Endometrium (tissue), 2 donors: Measurements from ENCODE around the gene LAMA5.

Source experiments
- FAIRE-seq: peaks from 2 replicates; lab custom pipeline; 2012; peaks lifted over from hg19 to GRCh38; lab: Jason Lieb, UNC
- donor health status: control.
- donor health status: control.

LAMA5 gene

DNA sequence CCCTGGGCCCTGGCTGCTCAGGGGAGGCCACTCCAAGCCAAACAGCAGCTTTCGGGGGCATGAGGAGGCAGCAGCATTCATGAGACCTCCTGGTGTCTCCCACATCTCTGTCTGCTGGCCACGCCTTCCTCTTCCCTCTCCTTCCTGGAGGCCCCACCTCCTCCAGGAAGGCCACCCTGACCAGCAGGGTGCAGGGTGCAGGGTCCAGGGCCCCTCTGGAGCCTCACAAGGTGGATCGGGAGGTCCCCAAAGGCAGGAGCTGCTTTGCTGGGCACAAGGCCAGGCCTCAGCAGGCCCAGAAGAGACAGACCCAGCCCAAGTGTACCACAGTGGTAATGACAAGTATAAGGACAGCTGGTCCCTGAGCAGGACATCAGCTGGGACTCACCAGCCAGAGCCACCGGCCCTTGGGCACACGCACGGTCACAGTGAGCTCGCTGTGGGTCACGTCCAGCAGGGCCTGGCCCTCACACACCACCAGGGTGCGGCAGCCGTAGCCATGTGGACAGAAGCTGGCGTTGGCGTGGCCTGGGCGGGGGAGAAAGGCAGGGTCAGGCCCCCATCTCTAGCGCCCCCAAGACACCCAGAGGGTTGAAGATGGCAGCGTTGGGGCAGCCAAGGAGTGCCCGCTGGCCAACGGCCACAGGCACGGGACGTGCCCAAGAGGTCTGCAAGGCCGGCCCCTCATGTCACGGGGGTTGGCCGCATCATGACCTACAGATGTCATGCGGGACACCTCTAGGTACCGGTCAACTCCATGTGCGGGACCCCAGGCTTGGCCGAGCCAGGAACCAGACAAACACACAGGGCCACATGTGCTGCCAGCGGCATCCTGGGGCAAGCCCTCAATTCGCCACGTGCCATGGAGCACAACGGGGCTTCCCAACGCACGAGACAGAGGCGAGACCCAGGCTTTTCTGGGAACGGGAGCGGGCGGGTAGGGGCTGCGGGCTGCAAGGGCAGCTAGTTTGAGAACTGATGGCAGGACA lies 37.4 kb downstream of the LAMA5 start:
- no peak for FAIRE-seq

DNA sequence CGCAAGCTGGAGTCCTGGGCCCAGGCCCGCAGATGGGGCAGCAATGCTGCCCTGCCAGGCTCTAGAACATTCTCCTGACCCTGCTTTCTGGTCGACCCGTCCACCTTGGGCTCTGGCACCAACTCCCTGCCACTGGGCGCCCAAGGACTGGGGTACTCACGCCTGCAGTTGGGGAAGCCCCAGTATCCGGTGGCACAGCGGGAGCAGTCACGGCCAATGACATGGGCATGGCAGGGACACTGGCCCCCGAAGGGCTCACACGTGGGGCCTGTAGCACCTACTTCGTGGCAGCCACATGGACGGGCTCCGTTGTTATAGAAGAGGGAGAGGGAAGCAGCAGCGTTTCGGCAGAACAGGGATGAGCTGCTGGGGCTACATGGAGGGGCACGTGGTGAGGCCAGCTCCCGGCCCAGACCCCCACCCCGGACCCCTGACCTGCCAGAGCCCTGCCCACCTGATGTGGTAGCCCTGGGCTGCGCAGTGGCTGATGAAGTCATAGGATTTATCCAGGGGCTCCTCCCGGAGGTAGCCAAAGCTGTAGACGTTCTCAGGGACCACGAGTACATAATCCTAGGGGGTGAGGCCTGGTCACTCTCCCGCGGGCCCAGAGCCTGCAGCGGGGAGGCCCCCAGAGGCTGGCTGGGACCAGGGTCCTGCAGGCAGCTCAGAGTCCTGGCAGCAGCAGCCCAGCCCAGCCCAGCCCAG lies 38.3 kb downstream of the LAMA5 start:
- no peak for FAIRE-seq

DNA sequence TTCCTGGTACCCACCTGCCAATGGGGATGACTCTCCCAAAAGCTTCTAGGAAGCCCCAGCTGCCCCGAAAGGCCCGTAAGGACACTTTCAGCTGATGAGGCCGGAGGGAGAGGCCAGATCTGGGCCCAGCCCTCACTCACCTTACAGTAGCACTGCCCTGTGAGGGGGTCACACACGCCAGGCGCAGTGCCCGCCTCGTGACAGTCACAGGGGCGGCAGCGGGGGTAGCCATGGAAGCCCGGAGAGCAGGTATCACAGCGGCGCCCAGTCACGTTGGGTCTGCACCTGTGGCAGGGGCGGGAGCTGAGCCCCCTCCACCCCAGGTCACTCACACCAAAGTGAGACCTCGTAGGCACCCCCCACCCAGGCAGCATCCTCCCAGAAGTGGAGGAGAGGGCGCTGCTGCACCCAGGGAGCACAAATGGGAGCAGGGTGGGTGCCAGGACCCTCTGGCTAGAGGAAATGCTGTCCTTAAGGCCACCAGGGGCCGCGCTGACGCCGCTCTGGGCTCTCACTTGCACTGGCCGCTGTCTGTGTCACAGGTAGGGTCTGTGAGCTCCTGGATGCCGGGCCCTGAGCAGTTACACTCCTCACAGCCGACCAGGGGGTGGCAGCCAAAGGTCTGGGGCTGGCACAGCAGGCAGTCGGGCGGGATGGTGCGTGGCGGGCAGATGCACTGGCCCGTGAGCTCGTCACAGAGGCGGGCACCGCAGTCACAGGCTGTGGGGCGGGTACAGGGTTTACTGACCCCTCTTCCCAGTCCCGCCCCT lies 39.2 kb downstream of the LAMA5 start:
- no peak for FAIRE-seq

DNA sequence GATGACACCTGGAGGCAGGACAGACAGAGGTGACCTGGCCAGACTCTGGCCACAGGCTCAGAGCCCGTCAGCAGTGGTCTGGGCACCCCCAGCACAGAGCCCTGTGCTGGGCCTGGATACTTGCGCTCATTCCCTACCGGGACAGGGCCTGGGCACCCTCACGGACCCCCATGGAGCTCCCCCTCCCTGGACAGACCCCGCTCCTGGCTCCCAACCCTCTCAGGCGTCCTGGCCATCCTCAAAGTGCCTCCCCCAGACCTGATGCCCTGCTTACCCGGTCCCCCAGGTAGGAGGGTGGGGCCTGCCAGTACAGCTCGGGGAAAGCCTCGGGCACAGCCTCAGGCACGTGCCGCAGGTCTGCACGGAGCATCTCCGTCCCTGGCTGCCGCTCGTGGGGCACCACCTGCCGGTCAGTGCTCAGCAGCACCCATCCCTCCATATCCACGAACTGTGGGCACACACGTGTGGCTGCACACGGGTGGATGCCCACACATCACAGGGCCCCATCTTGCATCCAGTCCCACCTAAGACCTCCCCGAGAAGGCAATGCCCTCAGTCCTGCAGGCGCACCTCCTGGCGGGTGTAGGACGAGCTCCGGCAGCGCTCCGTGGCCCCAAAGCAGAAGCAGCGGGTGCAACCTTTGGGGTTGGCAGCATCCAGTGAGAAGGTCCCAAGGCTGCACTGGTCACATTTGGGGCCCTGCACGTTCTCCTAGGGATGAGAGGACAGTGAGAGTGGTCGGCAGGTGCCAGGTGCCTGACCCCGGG lies 40.0 kb downstream of the LAMA5 start:
- no peak for FAIRE-seq

DNA sequence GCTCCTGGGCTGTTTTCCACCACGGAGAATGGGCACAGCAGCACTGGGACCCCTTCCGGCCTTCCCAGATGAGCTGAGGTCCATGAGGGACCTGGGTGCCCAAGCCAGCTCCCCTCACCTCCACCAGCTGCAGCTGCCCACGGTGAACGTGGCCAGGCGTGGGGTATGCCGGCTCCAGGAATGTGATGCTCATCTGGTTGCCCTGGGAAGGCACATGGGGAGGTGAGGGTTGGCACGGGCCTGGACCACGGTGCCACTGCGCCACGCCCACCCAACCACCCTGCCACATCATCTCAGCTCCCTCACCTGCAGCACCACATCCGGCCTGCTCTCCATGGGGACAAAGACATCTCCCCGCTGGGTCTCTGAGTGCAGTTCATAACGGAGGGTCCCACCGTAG lies 40.6 kb downstream of the LAMA5 start:
- FAIRE-seq, result no peak

DNA sequence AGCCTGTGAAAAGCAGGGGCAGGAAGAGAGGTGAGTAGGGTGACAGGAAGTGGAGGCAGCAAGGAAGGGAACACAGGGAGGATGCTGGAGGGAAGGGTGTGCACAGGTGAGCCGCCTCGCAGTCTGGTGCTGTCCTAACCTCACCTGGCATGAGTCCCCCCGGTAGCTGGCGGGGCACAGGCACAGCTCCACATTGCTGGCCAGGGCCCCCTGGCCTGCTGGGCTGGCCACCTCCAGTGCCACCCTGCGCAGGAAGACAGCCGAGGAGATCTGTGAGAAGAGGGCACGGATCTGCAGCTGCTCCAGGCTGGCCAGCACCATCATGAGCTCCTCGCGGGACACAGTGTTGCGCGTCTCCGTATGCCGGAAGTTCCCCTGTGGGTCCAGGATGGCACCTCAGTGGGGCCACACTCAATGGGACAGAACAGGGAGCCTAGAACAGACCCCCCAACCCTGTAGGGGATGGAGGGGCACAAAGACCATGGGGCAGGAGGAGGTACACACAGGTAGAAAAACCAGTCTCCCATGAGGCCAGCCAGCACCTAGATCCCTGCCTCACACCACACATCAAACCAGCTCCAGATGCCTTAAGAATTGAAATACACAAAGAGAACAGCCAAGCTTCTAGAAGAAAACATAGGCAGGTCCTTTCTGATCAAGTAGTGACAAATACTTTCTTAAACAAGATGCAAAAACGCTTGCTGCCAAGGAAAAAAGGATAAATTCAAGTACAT lies 41.8 kb downstream of the LAMA5 start:
- FAIRE-seq, result no peak

DNA sequence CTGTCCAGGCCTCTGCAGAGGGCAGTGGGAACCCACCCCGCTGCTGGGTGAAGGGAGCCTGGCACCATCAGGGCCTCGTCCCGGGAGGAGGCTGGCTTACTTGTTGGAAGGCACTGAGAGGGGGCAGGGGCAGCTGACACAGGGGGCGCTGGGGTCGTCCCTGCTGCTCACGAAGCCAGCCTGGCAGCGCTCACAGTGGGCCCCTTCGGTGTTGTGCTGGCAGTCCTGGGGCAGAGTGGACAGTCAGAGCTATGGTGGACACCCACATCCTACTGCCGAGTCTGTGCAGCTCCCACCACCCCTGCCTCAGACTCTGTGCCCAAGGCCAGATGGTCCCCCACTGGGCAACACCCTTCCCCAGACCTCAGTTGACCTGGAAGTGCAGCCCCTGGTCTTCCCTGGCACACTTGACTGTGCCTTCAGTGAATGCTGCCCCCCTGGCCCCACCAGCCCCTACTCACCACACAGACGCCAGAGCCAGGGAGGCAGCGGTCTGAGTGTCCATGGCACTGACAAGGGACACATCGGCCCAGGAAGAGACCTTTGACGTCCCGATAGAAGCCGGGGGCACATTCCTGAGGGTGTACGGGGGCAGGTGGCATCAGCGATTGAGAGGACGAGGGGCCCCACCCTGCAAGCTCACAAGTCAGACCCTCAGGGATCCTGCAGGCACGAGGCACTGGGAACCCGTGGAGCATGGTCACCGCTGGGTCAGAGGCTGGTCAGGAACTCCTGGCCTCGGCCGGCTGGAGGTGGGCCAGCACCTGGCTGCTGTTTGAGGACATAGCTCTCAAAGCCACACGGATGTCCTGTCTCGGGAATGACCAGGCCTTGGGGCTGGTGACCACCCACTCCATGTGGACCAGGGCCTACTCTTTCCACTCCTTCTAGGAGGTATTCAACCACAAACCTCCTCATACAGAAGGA lies 42.9 kb downstream of the LAMA5 start:
- FAIRE-seq, result no peak

DNA sequence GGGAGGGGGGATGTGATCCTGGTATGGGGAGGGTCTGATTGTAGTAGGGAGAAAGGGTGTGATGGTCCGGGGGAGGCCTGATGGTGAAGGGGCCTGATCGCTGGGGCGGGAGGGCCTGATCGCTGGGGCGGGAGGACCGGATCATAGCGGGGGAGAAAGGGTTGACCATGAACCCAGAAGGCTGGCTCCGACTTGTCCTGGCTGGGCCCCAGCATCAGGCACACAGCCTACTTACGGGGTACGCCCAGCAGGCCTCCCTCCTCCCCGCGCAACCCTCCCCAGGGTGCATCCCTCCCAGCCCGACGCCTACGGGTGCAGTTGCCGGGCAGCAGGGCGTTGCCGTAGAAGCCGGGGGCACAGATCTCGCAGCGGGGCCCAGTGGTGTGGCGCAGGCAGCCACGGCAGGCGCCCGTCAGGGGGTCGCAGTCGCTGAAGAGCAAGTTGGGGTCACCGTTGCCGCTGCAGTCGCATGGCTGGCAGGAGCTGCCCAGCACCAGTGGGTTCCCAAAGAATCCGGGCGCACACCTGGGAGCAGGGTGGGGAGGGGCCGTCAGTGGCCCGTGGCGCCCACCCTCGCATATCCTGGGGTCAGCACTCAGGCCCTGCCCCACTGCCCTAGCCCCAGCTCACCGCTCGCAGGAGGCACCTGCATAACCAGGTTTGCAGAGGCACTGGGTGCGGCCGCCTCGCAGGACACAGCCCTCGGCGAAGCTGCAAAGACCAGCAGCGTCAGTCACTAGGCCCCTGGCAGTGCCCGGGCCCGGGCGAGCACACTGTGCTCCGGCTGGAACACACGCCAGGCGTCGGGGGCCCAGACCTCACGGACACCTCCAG lies 43.7 kb downstream of the LAMA5 start:
- no peak for FAIRE-seq

DNA sequence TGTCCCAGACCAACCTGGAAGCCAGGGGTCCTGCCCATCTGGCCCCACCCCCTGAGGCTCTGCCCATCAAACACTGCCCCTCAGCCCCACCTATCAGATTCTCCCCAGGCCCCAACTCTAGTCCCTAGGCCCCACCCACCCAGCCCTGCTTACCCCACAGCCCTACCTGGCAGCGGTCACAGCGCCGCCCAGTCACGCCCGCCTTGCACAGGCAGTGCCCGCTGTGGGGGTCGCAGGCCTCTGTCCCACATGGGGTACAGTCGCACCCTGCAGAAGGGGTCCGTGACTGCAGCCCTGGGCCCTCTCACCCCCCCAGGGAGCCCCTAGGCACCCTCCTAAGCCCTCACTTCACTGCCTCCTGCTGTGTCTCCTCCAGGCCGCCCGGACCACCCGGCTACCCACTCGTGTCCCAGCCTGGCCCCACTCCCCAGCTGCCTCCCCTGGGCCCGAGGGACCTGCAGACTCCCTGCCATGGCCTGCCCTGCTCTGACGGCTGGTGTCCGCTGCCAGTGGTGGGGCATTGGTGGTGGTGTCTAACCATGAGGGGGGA lies 44.5 kb downstream of the LAMA5 start:
- FAIRE-seq, result no peak

DNA sequence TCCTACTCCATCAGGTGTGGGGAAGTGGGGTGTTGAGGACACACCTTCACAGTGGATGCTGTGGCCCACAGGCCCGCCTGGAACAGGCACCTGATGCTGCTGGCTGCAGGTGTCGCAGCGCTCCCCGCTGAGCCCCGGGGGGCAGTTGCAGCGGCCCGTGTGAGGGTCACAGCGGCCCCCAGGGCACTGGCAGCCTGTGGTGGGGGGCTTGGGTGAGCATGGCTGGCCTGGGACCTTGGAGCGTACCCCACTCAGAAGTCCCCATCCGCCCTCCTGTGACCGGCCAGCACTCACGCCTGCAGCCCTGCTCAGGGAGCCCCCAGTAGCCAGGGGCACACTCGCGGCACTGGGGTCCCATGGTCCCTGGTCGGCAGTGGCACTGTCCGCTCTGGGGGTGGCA lies 45.1 kb downstream of the LAMA5 start:
- no peak for FAIRE-seq

DNA sequence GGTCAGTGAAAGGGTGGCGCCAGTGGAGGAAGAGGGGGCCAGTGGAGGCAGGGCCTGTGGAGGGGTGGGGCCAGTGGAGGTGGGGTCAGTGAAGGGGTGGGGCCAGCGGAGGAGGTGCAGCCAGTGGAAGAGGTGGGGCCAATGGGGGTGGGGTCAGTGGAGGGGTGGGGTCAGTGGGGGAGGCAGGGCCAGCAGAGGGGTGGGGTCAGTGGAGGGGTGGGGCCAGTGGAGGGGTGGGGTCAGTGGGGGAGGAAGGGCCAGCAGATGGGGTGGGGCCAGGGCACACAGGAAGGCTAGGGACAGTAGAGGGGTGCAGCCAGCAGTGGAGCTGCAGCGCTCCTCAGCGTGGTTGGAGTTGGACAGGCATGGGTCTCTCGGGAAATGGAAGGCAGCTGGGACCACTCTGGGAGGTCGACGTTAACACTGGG lies 45.6 kb downstream of the LAMA5 start:
- FAIRE-seq, result no peak

DNA sequence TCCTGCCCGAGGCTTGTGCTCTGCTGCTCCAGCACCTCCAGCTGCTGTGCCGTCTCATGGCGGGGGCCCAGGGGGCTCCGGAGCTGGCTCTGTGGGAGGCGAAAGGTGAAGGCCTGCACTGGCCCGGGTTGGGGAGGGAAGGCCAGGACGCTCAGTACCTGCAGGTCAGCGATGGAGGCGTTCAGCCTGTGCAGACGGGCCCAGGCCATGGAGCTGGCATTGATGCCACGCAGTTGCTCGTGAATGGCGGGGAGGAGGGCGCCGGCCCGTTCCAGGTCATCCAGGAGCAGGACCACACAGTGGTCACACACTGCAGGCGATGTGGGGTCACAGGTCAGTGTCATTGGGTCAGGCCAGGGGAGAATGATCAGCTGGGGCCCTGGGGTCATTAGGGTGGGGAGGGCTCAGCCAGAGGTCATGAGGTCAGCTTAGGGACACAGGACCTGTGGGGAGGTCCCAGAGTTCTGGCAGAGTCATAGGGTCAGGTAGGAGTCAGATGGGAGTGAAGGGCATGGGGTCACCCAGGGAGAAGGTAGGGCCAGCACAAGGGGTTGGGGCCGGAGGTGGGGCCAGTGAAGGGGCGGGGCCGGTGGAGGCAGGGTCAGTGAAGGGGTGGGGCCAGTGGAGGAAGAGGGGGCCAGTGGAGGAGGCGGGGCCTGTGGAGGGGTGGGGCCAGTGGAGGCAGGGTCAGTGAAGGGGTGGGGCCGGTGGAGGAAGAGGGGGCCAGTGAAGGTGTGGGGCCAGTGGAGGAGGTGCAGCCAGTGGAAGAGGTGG lies 46.3 kb downstream of the LAMA5 start:
- no peak for FAIRE-seq

DNA sequence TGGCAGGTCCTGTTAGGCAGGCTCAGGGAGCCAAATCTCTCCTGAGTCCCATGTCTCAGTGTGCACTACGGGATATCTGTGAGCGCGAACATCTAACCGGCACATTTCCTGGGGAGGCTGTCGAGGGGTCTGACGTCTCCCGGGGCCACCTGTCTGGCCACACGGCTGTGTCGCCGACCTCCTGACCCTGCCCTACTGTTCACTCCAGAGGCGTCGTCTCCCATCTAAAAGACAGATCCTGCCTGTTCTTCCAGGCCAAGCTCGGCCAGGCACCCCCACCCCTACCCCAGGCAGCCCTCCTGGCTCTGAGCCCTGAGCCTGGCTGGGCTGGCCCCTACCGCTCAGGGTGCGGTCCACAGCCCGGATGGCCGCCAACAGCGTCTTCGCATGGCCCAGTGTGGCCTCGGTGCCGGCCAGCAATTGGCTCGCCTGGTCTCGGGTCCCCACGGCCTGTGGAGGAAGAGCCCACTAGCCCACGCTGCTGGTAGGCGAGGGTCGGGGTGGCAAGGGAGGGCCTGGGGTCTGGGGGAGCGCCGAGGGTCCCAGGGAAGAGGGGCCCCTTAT lies 47.7 kb downstream of the LAMA5 start:
- no peak for FAIRE-seq

DNA sequence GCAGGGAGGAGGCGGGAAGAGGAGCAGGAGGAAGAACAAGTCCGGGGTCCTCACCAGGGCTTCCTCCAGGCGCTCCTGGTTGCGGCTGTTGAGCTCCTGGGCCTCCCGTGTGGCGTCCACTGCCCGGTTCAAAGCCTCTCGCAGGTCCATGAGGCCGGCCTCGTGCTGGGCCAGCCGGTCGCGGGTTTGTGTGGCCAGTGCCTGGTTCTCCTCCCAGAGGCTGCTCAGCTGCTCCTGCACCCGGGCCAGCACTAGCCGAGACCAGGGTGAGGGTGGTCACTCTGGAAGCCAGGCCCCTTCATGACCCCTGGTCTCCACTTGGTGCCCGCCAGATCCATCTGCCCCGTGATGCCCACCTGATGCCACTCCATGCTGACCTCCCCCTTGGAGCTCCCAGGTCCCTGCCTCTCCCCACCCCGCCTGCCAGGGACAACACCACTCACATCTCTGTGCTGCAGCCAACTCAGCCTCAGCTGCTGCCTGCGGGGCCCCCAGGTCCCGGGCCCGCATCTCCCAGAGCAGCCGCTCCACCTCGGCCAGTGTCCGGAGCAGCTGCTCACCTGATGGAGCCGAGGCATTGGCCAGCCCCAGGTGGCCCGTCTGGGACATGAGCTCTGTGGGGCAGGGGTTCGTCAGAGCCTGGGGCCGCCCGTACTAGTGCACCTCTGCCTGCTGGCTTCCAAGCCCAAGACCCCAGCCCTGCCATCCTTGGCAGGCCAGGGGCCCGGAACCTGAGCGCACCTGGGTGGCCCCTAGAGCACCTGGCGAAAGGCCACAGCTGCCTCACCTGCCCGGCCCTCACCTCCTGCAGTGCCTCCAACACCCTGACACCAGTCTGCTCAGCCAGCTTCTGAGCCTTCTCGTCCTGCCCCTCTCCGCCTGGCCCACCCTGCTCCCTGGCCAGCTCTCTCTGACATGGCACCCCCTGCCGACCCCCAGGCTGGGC lies 48.4 kb downstream of the LAMA5 start:
- FAIRE-seq, result no peak

DNA sequence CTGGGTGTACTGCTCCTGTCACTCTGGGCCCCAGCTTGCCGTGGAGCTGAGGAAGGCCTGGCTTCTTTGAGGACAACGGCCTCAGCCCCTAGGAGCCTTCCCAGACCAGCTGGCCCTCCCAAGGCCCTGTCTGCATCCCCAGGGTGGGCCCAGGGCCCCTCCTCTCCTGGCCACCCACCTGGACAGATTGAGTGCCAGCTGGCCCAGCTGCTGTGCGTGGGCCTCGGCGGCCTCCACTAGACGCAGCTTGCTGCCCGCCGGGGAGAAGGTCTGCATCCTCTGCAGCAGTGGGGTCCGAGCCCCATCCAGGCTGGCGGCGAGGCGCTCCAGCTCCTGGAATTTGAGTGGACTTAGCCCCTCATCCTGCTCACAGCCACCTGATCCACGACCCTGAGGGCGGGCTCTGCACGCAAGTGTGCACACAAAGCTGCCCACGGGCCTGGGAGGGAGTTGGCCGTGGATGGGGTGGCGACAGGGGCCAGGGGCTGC lies 49.9 kb downstream of the LAMA5 start:
- no peak for FAIRE-seq
